BE2C (cell line): ENCODE results near the gene DMKN.

Experiments used
- DNase-seq: peaks from one replicate; pipeline ENCODE4 v3.0.0-alpha.2; 2020
- H3K27me3 ChIP-seq: fragments of 250-450 bp; sonication (Bioruptor Pico); 2 replicates; pipeline ENCODE4 v1.5.1; 2020; ENCODE audit warnings: mild to moderate bottlenecking
- H3K36me3 ChIP-seq: fragments of 250-450 bp; sonication (Bioruptor Pico); 2 replicates; pipeline ENCODE4 v1.5.1; 2020; ENCODE audit warnings: mild to moderate bottlenecking
- H3K4me1 ChIP-seq: fragments of 250-450 bp; sonication (Bioruptor Pico); 2 replicates; pipeline ENCODE4 v1.5.1; 2020
- H3K4me3 ChIP-seq: 2 replicates; pipeline ENCODE4 v1.5.1; 2011; ENCODE audit warnings: low read depth, low read length
- H3K9me3 ChIP-seq: fragments of 250-450 bp; sonication (Bioruptor Pico); 2 replicates; pipeline ENCODE4 v1.5.1; 2020
- TF ChIP-seq, protein P1 (sequence below): IDR thresholded peaks from 2 replicates; pipeline ENCODE4 v1.5.1; 2012; ENCODE audit warnings: mild to moderate bottlenecking, low read depth, low read length

The DMKN gene

DNA sequence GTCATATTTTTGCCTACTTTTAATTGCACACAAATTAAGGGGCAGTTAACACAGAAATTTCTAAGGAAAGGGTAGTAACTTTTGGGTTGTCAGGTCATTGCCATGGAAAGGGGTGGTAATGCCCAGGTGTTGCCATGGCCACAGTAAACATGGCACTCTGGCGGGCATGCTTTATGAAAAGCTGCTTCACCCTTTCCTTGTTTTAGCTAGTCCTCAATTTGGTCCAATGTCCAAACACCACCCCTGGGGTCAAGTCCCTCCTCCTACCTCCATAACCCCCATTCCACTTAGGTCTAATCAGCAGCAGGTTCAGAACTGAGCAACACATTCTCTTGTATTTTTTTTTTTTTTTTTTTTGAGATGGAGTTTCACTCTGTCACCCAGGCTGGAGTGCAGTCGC, 58.8 kb downstream of the DMKN start:
- peaks cover 10% of the 10 kb centered on the region for H3K4me1 ChIP-seq
- DNase-seq: no peak

DNA sequence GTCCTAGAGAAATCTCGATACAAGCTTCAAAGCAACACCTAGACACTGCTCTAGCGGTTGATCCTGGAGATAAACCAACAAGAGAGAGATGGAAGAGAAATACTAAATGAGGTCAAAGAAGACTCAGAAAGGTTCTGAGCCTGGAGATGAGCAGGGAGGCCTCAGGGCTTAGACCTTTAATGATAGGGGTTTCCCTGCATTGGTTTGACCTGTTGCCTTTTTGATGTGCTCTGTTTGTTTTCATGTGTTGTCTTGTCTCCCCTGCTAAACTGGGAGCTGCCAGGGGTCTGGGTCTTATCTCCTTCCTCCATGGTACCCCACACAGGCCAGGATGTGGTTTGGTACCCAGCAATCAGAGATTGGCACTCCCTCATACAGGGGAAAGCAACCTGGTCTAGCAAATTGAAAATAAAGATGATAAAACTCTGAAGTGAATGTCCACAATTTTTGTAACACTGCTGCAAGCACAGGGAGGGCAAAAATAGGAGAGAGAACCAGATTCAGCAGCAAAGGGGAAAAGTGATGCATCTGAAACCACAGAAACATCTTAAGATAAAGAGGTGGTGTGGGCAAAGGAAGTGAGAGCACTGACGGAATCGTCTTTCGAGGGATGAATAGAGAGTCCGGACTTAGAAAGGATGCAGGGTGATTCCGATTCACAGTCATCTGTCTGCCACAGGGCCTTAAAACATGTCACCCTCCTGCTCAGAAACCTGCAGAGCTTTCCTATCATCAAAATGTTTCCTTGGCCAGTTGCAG, 61.9 kb downstream of the DMKN start:
- DNase-seq: no peak
- H3K4me1 ChIP-seq: peaks cover 18% of the 10 kb centered on the region

More for the DNA sequence above, 58.8 kb downstream of the DMKN start:
- no peaks in the 10 kb centered on the region for H3K9me3 ChIP-seq
- H3K36me3 ChIP-seq: no peaks in the 10 kb centered on the region
- TF ChIP-seq, protein P1, sequence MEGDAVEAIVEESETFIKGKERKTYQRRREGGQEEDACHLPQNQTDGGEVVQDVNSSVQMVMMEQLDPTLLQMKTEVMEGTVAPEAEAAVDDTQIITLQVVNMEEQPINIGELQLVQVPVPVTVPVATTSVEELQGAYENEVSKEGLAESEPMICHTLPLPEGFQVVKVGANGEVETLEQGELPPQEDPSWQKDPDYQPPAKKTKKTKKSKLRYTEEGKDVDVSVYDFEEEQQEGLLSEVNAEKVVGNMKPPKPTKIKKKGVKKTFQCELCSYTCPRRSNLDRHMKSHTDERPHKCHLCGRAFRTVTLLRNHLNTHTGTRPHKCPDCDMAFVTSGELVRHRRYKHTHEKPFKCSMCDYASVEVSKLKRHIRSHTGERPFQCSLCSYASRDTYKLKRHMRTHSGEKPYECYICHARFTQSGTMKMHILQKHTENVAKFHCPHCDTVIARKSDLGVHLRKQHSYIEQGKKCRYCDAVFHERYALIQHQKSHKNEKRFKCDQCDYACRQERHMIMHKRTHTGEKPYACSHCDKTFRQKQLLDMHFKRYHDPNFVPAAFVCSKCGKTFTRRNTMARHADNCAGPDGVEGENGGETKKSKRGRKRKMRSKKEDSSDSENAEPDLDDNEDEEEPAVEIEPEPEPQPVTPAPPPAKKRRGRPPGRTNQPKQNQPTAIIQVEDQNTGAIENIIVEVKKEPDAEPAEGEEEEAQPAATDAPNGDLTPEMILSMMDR: no peak
- H3K27me3 ChIP-seq: no peaks in the 10 kb centered on the region
- no peak overlapping the region for H3K4me3 ChIP-seq

GRCh38 chr19:35449359-35450043, 63.9 kb downstream of the DMKN start:
- peak; percentile 86 for DNase-seq
- H3K4me3 ChIP-seq: peak overlapping the region; percentile 32
- H3K36me3 ChIP-seq: no peaks in the 10 kb centered on the region
- H3K27me3 ChIP-seq: no peaks in the 10 kb centered on the region
- H3K4me1 ChIP-seq: peaks cover 18% of the 10 kb centered on the region
- TF ChIP-seq, protein P1: no peak
- H3K9me3 ChIP-seq: no peaks in the 10 kb centered on the region

More for the DNA sequence above, 61.9 kb downstream of the DMKN start:
- Histone ChIP-seq H3K36me3 (no peaks in the 10 kb centered on the region), H3K9me3 (no peaks in the 10 kb centered on the region), H3K27me3 (no peaks in the 10 kb centered on the region), H3K4me3 (no peak overlapping the region)
- TF ChIP-seq, protein P1: no peak

DNA sequence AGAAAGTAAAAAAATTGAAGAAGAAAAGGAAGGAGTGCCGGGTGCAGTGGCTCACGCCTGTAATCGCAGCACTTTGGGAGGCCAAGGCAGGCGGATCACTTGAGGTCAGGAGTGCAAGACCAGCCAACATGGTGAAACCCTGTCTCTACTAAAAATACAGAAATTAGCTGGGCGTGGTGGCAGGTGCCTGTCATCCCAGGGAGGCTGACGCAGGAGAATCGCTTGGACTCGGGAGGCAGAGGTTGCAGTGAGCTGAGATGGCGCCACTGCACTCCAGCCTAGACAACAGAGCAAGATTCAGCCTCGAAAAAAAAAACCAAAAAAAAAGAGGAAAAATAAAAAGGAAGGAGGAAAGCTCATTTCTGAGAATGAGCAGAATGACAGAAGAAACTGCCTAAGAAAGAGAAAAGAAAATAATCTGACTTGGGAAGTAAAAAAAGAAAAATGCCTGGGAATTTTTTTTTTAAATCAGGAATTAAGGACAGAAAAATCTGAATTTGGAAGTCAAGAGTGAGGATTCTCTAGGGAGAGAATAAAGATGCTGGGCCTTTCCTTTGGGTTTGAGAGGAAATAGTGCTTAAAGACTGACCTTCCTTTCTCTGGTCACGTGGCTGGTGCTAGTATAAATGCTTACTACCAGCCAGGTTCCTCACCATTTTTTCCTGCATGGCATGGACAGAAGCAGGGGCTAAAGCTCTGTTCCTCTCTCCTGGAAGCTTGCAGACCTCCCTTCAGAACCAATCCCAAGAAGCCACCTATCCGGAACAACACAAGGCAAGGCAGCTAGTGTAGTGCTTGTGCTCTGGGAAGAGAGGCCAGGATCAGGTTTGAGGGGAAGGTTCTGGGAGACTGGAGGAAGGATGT, 65.6 kb downstream of the DMKN start, which contains the start of gene FFAR2:
FFAR2 (plus strand) TSS at position 652 of the 864 bp plus-strand sequence. CDS start 1,458 bp downstream, outside the sequence.
- Histone ChIP-seq H3K4me1 (peaks cover 18% of the 10 kb centered on the region), H3K4me3 (peak within 1 kb of the TSS; percentile 32), H3K9me3 (no peaks in the 10 kb centered on the region), H3K27me3 (no peaks in the 10 kb centered on the region), H3K36me3 (no peaks in the 10 kb centered on the region)
- DNase-seq: no peak
- TF ChIP-seq, protein P1: no peak
